Stimulated activated CD4-positive, alpha-beta T cell treated with anti-CD3 and anti-CD28 coated beads, Interleukin-2, amount 100 ng/mL, for 24 hours (primary cell): ENCODE data around the gene NEMP2.
"Not testable (repeated sequence)": the region's sequence is repeated elsewhere in the genome, so short reads cannot be mapped to it uniquely, and the experiment has no call there.

Source experiments
- DNase-seq, 2 donors: peaks; one replicate each; pipeline ENCODE4 v3.0.0-alpha.2; 2020

Gene NEMP2

GRCh38 chr2:190524928-190525327 is 9.6 kb downstream of the NEMP2 start:
- DNase-seq, result no peak

DNA sequence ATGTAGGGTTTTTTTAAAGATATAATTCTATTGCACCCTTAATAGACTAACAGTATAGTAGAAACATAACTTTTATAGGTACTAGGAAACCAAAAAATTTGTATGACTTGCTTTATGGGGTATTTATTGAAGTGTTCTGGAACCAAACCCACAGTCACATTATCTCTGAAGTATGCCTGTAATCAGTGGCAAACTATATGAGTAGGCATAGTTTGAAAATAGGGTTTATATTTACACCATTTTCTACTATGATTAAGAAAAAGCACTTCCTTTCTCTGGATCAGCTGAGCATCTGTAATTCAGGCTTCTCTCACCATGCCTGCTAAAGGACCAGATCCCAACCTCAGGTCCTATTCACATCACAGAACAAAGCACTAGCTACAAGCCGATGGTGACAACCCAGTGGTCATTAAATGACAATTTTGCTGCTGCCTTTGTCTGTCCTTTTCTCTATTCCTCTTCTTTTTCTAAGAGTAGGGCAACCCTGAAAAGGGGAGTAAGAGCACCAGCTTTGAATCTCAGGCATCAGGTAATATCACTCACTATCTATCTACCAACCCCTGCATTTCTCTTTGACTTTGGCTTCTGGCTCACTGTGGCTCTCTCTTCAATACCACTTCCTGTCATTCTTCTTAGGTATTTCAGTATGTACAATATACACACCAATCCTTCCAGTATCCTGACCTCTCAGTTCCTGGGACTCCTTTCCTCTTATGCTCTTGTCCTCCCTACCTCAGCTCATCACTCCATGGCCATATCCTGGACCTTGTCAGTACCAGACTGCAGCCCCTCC is 14.4 kb downstream of the NEMP2 start:
- no peak for DNase-seq

GRCh38 chr2:190517468-190517867 is 17.1 kb downstream of the NEMP2 start:
- no peak for DNase-seq

GRCh38 chr2:190515687-190516086 is 18.8 kb downstream of the NEMP2 start:
- no peak for DNase-seq

GRCh38 chr2:190514676-190515075 is 19.8 kb downstream of the NEMP2 start:
- DNase-seq, result no peak

DNA sequence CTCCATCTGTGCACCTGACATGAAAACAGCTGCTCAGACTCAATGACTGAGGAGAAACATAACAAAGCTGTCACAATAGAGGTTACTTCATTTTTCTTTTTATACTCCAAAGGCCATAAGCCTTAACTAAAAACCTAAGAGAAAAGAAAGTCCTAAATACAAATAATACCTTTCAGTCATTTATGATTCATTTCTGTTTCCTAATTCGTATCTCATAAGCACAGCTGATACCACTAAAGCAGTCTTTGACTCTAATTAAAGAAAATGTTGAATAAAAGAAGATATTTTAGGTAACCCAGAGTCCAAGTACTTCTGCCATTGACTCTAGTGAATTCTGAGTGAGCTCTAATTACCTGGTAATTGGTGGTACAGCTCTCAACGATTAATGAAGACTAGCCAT is 20.6 kb downstream of the NEMP2 start:
- no peak for DNase-seq

DNA sequence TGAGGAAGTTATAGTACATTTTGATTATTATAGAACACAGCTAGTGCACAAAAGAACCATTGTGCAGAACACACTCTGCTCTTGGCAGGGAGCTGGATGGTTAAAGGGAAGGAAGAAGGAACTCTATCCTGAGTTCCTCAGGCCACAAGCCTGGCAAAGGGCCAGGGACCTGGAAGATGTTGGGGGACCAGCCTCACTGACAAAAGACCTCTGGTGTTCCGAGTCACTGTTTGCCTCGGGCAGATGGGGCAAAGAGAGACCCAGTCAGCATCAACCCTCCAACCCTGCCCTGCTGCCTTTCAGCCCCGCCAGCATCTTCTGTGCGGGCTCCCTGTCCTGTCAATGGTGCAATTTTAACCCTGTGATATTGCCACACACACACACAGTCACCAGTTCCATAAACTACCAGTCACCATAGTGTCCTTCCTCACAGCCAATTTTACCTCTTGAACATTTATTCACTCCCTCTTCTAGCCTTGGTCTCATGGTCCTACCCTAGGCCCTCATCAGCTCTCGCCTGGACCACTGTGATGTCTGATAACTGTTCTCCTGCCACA is 21.9 kb downstream of the NEMP2 start:
- no peak for DNase-seq

GRCh38 chr2:190511104-190511503 is 23.4 kb downstream of the NEMP2 start:
- DNase-seq, result no peak

DNA sequence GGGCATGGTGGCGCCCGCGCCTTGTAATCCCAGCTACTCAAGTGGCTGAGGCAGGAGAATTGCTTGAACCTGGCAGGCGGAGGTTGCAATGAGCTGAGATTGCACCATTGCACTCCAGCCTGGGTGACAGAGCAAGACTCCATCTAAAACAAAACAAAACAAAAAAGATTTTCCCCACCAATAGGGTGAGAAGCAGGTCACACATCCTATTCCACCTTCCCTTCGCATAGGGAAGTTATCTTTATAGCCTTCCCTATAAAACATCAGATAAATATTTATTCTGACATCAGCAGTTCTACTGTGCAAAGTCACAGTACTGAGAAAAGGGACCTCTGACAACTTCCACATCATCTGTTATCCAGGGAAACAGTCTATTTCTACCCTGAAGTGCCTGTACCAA is 24.6 kb downstream of the NEMP2 start:
- not testable (repeated sequence) for DNase-seq

- DNase-seq, result no peak
Observed at GRCh38 chr2:190507135-190507534, 27.4 kb downstream of the NEMP2 start.

DNA sequence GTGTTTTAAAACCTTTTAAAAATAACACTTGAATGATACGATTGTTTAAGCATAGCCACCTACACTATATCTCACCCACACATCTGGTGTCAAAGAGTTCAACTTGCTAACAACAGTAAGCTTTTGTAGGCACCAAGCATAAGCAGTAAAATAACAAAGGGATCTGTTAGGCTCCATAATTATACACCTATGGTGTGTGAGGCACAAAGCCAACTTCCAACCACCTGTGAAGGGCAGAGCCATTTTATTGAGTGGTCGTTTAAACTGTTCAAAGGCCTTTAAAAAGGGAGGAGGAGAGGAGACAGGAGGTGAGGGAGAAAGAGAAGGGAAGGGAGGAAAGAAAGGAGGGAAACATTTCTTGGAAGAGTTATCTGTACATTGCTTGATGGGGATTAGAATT is 27.9 kb downstream of the NEMP2 start:
- DNase-seq, result no peak

DNA sequence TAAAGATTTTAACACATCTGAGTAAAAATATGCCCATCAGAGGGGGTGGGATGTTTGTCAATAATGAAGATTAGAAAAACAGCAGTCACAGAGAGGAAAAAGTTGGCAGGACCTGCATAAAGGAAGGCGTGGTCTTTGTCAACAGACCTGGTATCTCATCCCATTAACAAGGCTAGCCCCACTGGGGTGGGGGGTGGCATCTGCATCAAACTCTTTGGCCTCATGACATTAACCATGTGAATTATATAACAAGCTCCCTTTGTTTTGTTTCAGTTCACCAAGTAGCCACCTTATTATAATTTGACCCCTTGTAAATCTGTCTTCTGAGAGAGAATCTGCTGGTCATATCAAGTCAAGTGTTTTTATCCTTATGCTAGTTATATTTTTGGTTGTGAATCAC is 28.8 kb downstream of the NEMP2 start:
- no peak for DNase-seq

DNA sequence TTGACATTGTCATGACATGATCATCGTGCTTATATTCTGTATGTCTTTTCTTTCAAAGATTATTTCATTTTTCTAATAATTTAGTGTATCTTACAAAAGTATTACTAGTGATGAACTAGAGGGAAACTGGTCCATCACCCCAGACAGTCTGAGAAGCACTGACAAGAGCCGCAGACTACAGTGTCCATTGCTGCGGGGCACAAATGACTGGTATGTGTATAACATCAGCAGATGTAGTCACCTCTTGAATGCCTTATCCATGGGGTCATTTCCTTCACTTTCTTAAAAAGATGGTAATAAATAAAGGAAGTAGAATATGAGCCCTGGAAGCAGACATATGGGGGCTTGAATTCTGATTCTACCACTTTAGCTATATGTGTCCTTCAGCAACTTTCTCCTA is 29.6 kb downstream of the NEMP2 start:
- no peak for DNase-seq

DNA sequence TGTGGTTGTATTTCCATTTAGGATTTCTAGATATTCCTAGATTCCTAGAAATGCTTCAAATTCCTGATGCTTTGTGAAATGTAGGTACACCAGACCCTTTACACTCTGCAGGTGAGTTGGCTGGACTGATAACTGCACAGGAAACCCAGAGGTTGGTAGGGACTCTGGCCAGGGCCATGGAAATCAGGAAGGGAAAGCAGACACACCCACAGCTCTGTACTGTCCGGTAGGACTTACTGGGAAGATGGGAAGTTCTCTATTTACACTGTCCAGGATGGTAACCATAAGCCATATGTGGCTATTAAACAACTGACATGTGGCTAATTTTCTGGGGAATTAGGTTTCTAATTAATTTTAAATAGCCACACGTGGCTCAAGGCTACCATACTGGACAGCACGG is 31.4 kb downstream of the NEMP2 start:
- no peak for DNase-seq

DNA sequence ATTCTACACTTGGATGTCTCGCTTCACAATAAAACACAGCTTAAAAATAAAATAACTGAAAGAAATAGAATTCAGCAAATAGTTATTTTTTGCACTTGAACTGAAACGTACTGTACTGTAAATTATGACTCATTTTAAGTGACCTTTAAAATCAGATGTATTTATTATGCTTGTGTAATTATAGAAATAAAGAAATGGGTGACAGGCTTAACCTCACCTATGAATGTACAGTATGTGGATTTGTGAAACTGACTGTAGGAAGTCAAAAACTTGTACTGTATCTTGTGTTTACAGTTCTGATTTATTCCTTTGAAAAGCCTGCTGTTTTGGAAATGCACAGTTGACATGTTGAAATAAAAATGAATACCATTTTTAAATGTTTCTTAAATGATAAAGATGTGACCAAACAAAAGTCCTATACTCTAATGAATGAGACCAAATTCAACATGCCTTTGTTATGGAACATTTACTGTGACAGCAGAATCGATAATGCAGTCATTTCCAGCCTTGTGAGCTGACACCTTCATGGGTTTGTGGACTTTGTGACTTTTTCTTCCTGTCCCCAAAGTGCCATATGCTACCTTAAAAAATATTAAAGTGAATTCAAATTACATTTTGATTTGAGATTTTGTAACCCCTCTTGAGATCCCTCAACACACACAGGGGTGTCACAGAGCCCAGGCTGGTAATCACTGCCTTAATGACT is 32.7 kb downstream of the NEMP2 start:
- no peak for DNase-seq

- DNase-seq, result no peak
Observed at GRCh38 chr2:190501231-190501630, 33.3 kb downstream of the NEMP2 start.

- no peak for DNase-seq
Observed at GRCh38 chr2:190500054-190500502, 34.4 kb downstream of the NEMP2 start.

DNA sequence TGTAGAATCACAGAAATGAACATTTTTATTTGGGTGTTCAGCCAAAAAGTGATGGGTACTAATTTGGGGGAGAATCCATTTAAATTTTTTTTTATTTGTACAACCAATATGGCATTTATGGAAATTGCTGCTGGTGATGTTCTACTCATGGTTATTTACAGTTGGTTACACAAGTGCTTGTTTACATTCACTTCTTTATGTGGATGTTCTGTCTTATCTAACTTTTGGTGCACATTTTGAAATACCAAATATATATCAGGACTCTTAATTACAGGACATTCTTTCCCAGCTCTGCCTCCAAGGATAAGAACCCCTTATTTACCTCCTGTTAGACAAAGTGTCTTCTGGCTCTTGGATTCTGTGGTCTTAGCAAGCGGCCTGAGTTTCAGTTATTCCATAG is 35.2 kb downstream of the NEMP2 start:
- no peak for DNase-seq

GRCh38 chr2:190497428-190497827 is 37.1 kb downstream of the NEMP2 start:
- no peak for DNase-seq

DNA sequence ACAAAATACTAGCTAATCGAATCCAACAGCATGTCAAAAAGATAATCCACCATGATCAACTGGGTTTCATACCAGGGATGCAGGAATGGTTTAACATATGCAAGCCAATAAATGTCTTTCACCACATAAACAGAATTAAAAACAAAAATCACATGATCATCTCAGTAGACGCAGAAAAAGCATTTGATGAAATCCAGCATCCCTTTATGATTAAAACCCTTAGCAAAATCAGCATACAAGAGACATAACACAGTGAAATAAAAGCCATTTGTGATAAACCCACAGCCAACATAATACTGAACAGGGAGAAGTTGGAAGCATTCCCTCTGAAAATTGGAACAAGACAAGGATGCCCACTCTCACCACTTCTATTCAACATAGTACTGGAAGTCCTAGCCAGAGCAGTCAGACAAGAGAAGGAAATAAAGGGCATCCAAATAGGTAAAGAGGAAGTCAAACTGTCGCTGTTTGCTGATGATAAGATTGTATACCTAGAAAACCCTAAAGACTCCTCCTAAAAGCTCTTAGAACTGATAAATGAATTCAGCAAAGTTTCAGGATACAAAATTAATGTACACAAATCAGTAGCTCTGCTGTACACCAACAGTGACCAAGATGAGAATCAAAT is 39.8 kb downstream of the NEMP2 start:
- not testable (repeated sequence) for DNase-seq

DNA sequence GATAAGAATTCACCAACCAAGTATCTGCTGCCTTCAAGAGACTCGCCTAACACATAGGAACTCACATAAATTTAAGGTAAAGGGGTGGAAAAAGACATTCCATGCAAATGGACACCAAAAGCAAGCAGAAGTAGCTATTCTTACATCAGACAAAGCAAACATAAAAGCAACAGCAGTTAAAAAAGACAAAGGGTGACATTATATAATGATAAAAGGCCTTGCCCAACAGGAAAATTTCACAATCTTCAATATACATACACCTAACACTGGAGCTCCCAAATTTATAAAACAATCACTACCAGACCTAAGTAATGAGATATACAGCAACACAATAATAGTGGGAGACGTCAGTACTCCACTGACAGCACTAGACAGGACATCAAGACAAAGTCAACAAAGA is 41.4 kb downstream of the NEMP2 start:
- DNase-seq, result no peak

GRCh38 chr2:190490502-190490901 is 44.0 kb downstream of the NEMP2 start:
- DNase-seq, result no peak

DNA sequence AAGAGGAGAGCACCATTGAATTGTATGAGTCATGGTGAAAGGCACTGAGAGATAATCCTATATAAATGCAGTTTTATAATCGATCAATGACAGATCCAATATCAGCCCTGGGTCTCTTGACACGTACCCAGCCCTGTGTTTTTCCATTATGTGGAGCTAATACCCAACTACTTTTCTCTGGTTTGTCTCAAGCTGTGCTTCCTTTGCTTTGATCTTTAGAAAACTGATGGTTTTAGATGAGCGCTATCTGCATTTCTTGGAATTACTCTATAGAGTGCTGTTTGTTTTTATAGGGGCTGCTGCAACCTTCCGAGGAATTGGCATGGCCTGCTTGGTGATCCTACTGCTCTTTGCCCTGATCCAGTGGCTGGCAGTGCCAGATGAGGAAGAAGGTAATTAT is 45.0 kb downstream of the NEMP2 start:
- DNase-seq, result no peak
